ENCODE results near the gene PARL.

Gene PARL

GRCh38 chr3:183895296-183895695 lies 10.6 kb upstream of the PARL start:
- H3K27me3 ChIP-seq (ENCODE audit: control insufficient read depth, insufficient read depth, low read length) = no peaks in the 10 kb centered on the region
- no peaks in the 10 kb centered on the region for H3K9me3 ChIP-seq (ENCODE audit: control insufficient read depth, low read length)
- no peak overlapping the region for H3K4me3 ChIP-seq (ENCODE audit: low read depth, low read length)
- no peaks in the 10 kb centered on the region for H3K79me2 ChIP-seq
- H3K9ac ChIP-seq = no peak overlapping the region
- H3K27ac ChIP-seq = no peak overlapping the region
- TF ChIP-seq CTCF (IDR thresholded peaks at IDR 0.05) = peak; percentile 79
- no peaks in the 10 kb centered on the region for H3K4me1 ChIP-seq
- H3K4me2 ChIP-seq (ENCODE audit: low read length) = no peak overlapping the region
- no peaks in the 10 kb centered on the region for H3K36me3 ChIP-seq (ENCODE audit: control insufficient read depth, insufficient read depth, low read length)
- H2AFZ ChIP-seq = no peak overlapping the region

- Histone ChIP-seq H3K4me2 (ENCODE audit: low read length) (no peak overlapping the region), H2AFZ (no peak overlapping the region), H3K4me1 (no peaks in the 10 kb centered on the region), H3K36me3 (ENCODE audit: control insufficient read depth, insufficient read depth, low read length) (no peaks in the 10 kb centered on the region), H3K9ac (no peak overlapping the region), H3K9me3 (ENCODE audit: control insufficient read depth, low read length) (no peaks in the 10 kb centered on the region), H3K4me3 (ENCODE audit: low read depth, low read length) (no peak overlapping the region), H3K27me3 (ENCODE audit: control insufficient read depth, insufficient read depth, low read length) (no peaks in the 10 kb centered on the region), H3K27ac (no peak overlapping the region), H3K79me2 (no peaks in the 10 kb centered on the region)
- no peak for TF ChIP-seq CTCF (IDR thresholded peaks at IDR 0.05)
These were observed 8.0 kb upstream of the PARL start for GRCh38 chr3:183892610-183893214.

GRCh38 chr3:183885766-183886165 lies 1.1 kb upstream of the PARL start:
- no peaks in the 10 kb centered on the region for H3K36me3 ChIP-seq (ENCODE audit: control insufficient read depth, insufficient read depth, low read length)
- no peak overlapping the region for H3K4me2 ChIP-seq (ENCODE audit: low read length)
- H2AFZ ChIP-seq = no peak overlapping the region
- no peak overlapping the region for H3K27ac ChIP-seq
- no peak for TF ChIP-seq CTCF (IDR thresholded peaks at IDR 0.05)
- peaks cover 40% of the 10 kb centered on the region for H3K79me2 ChIP-seq
- no peaks in the 10 kb centered on the region for H3K27me3 ChIP-seq (ENCODE audit: control insufficient read depth, insufficient read depth, low read length)
- H3K9ac ChIP-seq = no peak overlapping the region
- no peak overlapping the region for H3K4me3 ChIP-seq (ENCODE audit: low read depth, low read length)
- H3K4me1 ChIP-seq = peaks cover 5% of the 10 kb centered on the region
- H3K9me3 ChIP-seq (ENCODE audit: control insufficient read depth, low read length) = no peaks in the 10 kb centered on the region

GRCh38 chr3:183884097-183884426 lies 618 bp downstream of the PARL start:
- H3K4me1 ChIP-seq = peaks cover 5% of the 10 kb centered on the region
- no peak for TF ChIP-seq CTCF (IDR thresholded peaks at IDR 0.05)
- no peaks in the 10 kb centered on the region for H3K9me3 ChIP-seq (ENCODE audit: control insufficient read depth, low read length)
- H2AFZ ChIP-seq = peak overlapping the region; percentile 89
- no peaks in the 10 kb centered on the region for H3K27me3 ChIP-seq (ENCODE audit: control insufficient read depth, insufficient read depth, low read length)
- H3K4me2 ChIP-seq (ENCODE audit: low read length) = peak overlapping the region; percentile 93
- peak overlapping the region; percentile 90 for H3K4me3 ChIP-seq (ENCODE audit: low read depth, low read length)
- H3K27ac ChIP-seq = peak overlapping the region; percentile 80
- H3K36me3 ChIP-seq (ENCODE audit: control insufficient read depth, insufficient read depth, low read length) = no peaks in the 10 kb centered on the region
- H3K9ac ChIP-seq = peak overlapping the region; percentile 73
- peaks cover 56% of the 10 kb centered on the region for H3K79me2 ChIP-seq
